ENCODE data around the gene LSG1.
"Not testable (repeated sequence)": the region's sequence is repeated elsewhere in the genome, so short reads cannot be mapped to it uniquely, and the experiment has no call there.

LSG1 gene

GRCh38 chr3:194608981-194609380 lies 63.0 kb downstream of the LSG1 start:
- TF ChIP-seq CTCF (IDR thresholded peaks at IDR 0.05; ENCODE audit: low read depth, low read length), result no peak
- no peak overlapping the region for H3K4me3 ChIP-seq (ENCODE audit: low read depth, low read length)

GRCh38 chr3:194607592-194608389 lies 64.2 kb downstream of the LSG1 start:
- TF ChIP-seq CTCF (IDR thresholded peaks at IDR 0.05; ENCODE audit: low read depth, low read length), result no peak
- H3K4me3 ChIP-seq (ENCODE audit: low read depth, low read length), result no peak overlapping the region

GRCh38 chr3:194606941-194607340 lies 65.0 kb downstream of the LSG1 start:
- no peak overlapping the region for H3K4me3 ChIP-seq (ENCODE audit: low read depth, low read length)
- TF ChIP-seq CTCF (IDR thresholded peaks at IDR 0.05; ENCODE audit: low read depth, low read length), result no peak

GRCh38 chr3:194606163-194606562 lies 65.8 kb downstream of the LSG1 start:
- no peak overlapping the region for H3K4me3 ChIP-seq (ENCODE audit: low read depth, low read length)
- TF ChIP-seq CTCF (IDR thresholded peaks at IDR 0.05; ENCODE audit: low read depth, low read length), result no peak

- H3K4me3 ChIP-seq (ENCODE audit: low read depth, low read length), result not testable (repeated sequence)
Measured at GRCh38 chr3:194605314-194605713, 66.7 kb downstream of the LSG1 start.

- H3K4me3 ChIP-seq (ENCODE audit: low read depth, low read length), result no peak overlapping the region
- TF ChIP-seq CTCF (IDR thresholded peaks at IDR 0.05; ENCODE audit: low read depth, low read length), result peak; percentile 54
Measured at GRCh38 chr3:194604837-194605236, 67.2 kb downstream of the LSG1 start.

DNA sequence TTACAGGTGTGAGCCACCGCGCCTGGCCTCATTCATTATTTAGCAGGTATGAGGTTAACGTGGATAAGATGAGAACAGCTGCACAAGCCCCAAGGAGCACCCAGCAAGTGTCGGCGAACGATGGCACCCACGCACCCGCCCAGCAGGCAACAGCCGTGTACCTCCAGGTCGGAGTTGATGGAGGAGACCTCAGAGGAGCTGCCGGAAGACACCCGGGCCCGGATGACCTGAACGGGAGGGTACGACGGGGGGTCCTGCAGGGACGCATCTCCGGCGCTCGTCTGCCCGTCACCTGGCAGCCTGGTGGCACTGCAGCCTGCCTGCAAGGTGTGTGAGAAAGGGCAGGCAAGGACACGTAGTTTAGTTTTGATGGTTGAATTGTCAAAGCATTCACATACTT lies 67.9 kb downstream of the LSG1 start:
- no peak overlapping the region for H3K4me3 ChIP-seq (ENCODE audit: low read depth, low read length)
- TF ChIP-seq CTCF (IDR thresholded peaks at IDR 0.05; ENCODE audit: low read depth, low read length), result no peak

DNA sequence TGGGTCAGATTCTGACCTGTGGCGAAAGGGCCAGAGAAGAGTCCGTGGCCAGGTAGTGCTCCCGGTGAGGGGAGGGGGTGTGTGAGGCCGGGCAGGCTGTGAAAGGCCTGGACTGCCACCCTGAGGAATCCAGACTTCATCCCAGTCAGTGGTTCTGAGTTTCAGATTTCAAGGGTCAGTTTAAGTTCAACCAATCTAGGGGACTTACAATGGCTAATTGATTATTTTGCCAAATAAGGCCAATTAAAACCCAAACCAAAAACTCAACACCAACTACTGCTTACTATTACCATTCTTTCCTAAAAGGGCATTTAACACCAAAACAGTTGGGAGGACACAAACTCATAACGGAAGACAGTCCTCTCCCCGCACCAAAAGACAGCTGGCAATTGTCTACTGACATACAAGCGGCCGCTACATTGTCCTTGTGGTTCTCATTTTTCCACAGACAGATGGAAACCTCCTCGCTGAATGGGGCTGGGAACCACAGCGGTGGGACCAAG lies 69.3 kb downstream of the LSG1 start:
- TF ChIP-seq CTCF (IDR thresholded peaks at IDR 0.05; ENCODE audit: low read depth, low read length), result no peak
- no peak overlapping the region for H3K4me3 ChIP-seq (ENCODE audit: low read depth, low read length)
